LNCaP clone FGC (cell line): Measurements from ENCODE around the gene GTSE1.

Source experiments
- DNase-seq: peaks from one replicate; pipeline ENCODE4 v3.0.0-alpha.2; 2011; ENCODE audit warnings: low read depth
- H3K4me3 ChIP-seq: 2 replicates; pipeline ENCODE4 v1.5.1; 2011; ENCODE audit warnings: mild to moderate bottlenecking, low read depth, low read length, control low read depth
- TF ChIP-seq, protein P1 (sequence below): IDR thresholded peaks from 2 replicates; pipeline ENCODE4 v1.5.1; 2012; ENCODE audit warnings: mild to moderate bottlenecking; ENCODE audit not compliant: control insufficient read depth, insufficient read depth; ENCODE audit errors: extremely low read depth

Gene GTSE1

DNA sequence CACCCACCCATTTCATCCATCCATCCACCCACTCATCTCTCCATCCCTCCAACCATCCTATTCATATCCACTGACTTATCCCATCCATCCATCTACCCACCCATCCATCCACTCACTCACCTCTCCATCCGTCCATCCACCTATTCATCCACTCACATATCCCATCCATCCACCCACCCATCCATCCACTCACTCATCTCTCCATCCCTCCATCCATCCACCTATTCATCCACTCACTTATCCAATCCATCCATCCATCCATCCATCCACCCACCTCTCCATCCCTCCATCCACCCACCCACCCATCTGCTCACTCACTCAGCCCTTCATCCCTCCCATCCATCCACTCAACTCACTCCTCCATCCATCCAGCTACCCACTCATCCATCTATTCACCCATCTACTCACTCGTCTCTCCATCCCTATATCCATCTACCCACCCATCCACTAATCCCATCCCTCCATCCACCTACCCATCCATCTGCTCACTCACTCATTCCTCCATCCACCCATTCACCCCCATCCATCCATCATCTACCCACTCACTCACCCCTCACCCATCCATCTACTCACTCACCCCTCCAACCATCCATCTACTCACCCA, 75.1 kb downstream of the GTSE1 start:
- TF ChIP-seq, protein P1, sequence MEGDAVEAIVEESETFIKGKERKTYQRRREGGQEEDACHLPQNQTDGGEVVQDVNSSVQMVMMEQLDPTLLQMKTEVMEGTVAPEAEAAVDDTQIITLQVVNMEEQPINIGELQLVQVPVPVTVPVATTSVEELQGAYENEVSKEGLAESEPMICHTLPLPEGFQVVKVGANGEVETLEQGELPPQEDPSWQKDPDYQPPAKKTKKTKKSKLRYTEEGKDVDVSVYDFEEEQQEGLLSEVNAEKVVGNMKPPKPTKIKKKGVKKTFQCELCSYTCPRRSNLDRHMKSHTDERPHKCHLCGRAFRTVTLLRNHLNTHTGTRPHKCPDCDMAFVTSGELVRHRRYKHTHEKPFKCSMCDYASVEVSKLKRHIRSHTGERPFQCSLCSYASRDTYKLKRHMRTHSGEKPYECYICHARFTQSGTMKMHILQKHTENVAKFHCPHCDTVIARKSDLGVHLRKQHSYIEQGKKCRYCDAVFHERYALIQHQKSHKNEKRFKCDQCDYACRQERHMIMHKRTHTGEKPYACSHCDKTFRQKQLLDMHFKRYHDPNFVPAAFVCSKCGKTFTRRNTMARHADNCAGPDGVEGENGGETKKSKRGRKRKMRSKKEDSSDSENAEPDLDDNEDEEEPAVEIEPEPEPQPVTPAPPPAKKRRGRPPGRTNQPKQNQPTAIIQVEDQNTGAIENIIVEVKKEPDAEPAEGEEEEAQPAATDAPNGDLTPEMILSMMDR: no peak
- no peak overlapping the region for H3K4me3 ChIP-seq
- no peak for DNase-seq

DNA sequence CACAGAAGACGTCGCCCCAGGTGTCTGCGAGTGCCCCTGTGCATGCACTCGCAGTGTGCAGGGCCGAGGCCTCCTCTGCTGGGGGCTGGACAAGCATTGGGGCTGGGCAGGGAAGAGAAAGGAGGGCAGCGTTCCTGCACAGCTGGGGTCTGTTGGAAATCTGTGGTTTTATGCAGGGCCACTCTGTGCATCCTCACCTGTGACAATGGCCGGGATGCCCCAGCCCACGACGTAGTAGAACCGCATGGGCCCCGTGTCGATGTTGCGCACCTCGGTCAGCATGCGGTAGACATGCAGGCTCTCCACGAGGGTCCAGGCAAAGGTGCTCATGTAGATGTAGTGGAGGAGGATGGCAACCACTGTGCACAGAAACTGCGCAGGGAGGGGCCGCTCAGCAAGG, 76.0 kb downstream of the GTSE1 start:
- DNase-seq: no peak
- TF ChIP-seq, protein P1: no peak
- no peak overlapping the region for H3K4me3 ChIP-seq

DNA sequence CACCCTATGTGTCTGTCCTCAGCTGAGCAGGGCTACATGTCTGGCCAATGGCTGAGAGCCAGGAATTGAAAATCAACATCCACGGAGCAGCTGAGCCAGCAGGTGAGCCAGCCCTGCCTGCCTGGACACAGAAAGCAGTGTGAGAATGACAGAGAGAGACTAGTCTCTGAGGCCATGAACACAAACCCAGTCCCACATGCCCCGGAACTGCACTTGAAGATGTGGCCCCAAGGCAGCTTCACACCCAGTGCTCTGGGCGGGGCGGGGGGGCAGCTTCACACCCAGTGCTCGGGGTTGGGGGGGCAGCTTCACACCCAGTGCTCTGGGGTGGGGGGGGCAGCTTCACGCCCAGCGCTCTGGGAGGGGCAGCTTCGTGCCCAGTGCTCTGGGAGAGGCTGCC, 76.5 kb downstream of the GTSE1 start:
- TF ChIP-seq, protein P1: no peak
- no peak overlapping the region for H3K4me3 ChIP-seq
- peak; percentile 35 for DNase-seq

DNA sequence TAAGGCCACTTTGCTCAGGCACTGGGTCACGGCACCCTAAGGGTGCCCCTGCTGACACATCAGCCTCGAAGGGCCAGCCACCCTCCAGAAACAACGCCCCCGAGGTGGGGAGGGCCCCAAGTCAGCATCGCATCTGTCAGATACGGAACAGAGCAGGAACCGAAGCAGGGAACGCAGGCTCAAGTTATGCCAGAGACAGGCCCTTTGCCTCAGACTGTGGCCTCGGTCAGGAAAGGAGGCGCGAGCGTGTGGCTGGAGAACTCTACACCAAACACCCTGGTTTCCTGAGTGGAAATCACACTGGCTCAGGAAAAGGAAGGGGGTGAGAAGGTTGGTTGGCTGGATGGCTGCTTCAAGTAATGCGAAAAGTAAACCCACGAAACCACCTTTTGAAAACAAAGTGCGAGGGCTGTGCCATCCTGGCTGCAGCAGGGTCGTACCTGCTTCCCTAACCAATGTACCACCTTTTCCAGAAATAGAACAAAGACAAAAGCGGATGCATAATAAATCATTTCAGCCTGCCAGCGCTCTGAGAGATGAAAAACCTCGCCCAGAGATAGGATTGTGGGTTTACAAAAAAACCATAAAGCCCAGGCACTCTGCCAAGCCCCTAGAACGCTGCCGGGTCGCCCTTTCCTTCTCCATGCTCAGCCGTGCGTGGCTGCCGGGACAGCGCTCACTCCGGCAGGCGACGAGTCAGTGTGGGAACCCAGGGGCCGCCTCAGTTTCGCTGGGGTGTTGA, 77.4 kb downstream of the GTSE1 start:
- no peak overlapping the region; the same call in 1 of the 2 replicates for H3K4me3 ChIP-seq
- no peak for DNase-seq
- TF ChIP-seq, protein P1: no peak

DNA sequence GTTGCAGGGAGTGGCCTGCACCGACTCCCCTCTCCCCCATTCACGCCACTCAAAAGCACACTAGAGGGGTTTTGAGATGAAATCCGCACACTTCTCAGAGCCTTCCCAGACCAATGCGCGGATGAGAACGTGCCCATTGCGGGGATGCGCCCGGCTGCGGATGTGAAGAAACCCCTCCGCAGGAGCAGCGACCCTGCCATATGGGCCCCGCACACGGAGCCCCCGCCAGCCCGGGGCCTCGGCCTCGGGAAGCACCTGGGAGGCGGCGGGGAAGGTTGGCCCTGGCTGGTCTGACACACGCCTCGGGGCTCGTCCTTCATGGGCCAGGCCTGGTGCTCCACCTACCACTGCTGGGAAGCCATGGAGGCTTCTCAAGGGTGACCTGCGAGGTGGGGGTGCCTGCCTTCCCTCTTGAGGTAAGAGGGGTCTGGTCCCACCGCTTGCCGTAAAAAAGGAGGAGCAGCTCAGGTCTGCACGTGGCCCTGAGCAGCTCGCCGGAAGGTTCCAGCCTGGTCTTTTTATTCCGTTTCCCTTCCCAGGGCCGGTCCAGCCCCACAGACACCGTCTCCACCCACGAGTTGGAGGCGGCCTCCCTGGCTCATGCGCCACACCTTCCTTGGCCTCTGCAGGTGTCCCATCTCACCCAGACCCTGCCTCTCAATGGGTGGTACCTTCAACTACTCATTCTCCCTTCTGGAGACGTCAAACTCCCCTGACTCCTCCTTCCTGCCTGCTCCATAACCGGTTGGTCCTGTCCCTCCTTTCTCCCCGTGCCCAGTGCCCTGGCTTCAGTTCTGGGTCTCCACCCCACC, 78.2 kb downstream of the GTSE1 start:
- peak overlapping the region; percentile 17 for H3K4me3 ChIP-seq
- DNase-seq: peak; percentile 97
- TF ChIP-seq, protein P1: no peak

DNA sequence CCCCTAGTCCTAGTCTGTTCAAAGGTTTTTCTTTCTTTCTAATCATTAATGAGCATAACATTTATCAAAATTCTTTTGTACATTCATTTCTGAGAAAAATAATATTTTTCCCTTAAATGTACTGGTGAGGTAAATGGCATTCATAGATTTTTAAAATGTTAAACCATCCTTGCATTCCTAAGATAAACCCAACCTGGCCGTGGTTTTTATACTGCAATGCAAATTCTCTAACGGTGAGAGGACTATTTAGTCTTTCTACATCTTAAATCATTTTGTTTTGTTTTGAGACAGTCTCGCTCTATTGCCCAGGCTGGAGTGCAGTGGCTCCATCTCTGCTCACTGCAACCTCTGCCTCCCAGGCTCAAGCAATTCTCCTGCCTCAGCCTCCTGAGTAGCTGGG, 79.4 kb downstream of the GTSE1 start:
- DNase-seq: no peak
- H3K4me3 ChIP-seq: no peak overlapping the region
- TF ChIP-seq, protein P1: no peak
